IMR-90 (cell line): Measurements from ENCODE around the gene THOC6. TPM values are rescaled to one million over a fixed set of nuclear protein-coding genes. Genes with fewer than 3 reads are reported as not detected.
A peak's percentile ranks its signal among the peaks of the same experiment; 100 is the strongest.

Experiments
- ATAC-seq: fragments of 200-7000 bp; cut with Tn5 transposase; 2 replicates; pipeline ENCODE4 v1.9.1; 2020; ENCODE audit warnings: low read depth, mild to moderate bottlenecking, moderate library complexity
- BruUV-seq: library from RNA; stranded (reverse); fragments of 400-500 nt; replicated peaks from 2 replicates; lab custom pipeline; 2021; lab: Mats Ljungman, UMichigan
- CTCF ChIA-PET: fragments of 300-600 bp; formaldehyde crosslinking; extraction: SDS; loops from one replicate; lab custom pipeline; 2021; ENCODE audit warnings: antibody characterized with exemption; lab: Yijun Ruan, JAX
- POLR2A ChIA-PET: fragments of 300-600 bp; sonication (Branson Sonifier 250); formaldehyde crosslinking; loops from one replicate; lab custom pipeline; 2022; ENCODE audit warnings: antibody characterized with exemption; ENCODE audit not compliant: unreplicated experiment; lab: Charles Lee
- DNase-seq: peaks from one replicate; pipeline ENCODE4 v3.0.0; 2013
- H2AFZ ChIP-seq: replicated peaks from 2 replicates; pipeline ENCODE3; 2013; ENCODE audit warnings: low read length, mild to moderate bottlenecking; ENCODE audit not compliant: poor library complexity
- H2AK5ac ChIP-seq: 2 replicates; pipeline ENCODE4 v1.6.1; 2013; ENCODE audit warnings: low read depth, low read length, inconsistent platforms
- H2AK9ac ChIP-seq: replicated peaks from 2 replicates; pipeline ENCODE3; 2013; ENCODE audit warnings: mild to moderate bottlenecking, low read depth, low read length, moderate library complexity; ENCODE audit not compliant: poor library complexity
- H2BK120ac ChIP-seq: 2 replicates; pipeline ENCODE4 v1.6.1; 2013; ENCODE audit warnings: low read depth, low read length, inconsistent platforms
- H2BK15ac ChIP-seq: 3 replicates; pipeline ENCODE4 v1.6.1; 2013; ENCODE audit warnings: low read depth, low read length, inconsistent platforms
- H2BK20ac ChIP-seq: 2 replicates; pipeline ENCODE4 v1.6.1; 2013; ENCODE audit warnings: low read depth, mild to moderate bottlenecking, inconsistent platforms, low read length, moderate library complexity
- H2BK5ac ChIP-seq: 2 replicates; pipeline ENCODE4 v1.6.1; 2013; ENCODE audit warnings: mild to moderate bottlenecking, low read depth, low read length, inconsistent platforms; ENCODE audit not compliant: poor library complexity, severe bottlenecking
- H3K14ac ChIP-seq: replicated peaks from 2 replicates; pipeline ENCODE4 v1.6.1; 2013; ENCODE audit warnings: low read depth, low read length, inconsistent platforms
- H3K18ac ChIP-seq: 2 replicates; pipeline ENCODE4 v1.6.1; 2013; ENCODE audit warnings: low read depth, low read length, control low read depth
- H3K23ac ChIP-seq: 2 replicates; pipeline ENCODE4 v1.6.1; 2013; ENCODE audit warnings: low read depth, low read length, inconsistent platforms
- H3K27ac ChIP-seq: 2 replicates; pipeline ENCODE4 v1.5.1; 2013; ENCODE audit warnings: mild to moderate bottlenecking, control low read depth, low read length; ENCODE audit not compliant: insufficient read depth
- H3K27me3 ChIP-seq: 2 replicates; pipeline ENCODE4 v1.6.1; 2013; ENCODE audit warnings: low read length; ENCODE audit not compliant: control insufficient read depth, insufficient read depth
- H3K36me3 ChIP-seq: 2 replicates; pipeline ENCODE4 v1.6.1; 2013; ENCODE audit warnings: low read length, mixed read lengths; ENCODE audit not compliant: control insufficient read depth, insufficient read depth
- H3K4ac ChIP-seq: 2 replicates; pipeline ENCODE4 v1.6.1; 2013; ENCODE audit warnings: low read depth, low read length, inconsistent platforms
- H3K4me1 ChIP-seq: 2 replicates; pipeline ENCODE4 v1.6.1; 2013; ENCODE audit warnings: low read length, mixed read lengths; ENCODE audit not compliant: control insufficient read depth, insufficient read depth
- H3K4me2 ChIP-seq: 2 replicates; pipeline ENCODE4 v1.6.1; 2013; ENCODE audit warnings: low read depth, mild to moderate bottlenecking, control low read depth, low read length, moderate library complexity
- H3K4me3 ChIP-seq: 2 replicates; pipeline ENCODE4 v1.5.1; 2013; ENCODE audit warnings: low read depth, mild to moderate bottlenecking, control low read depth, low read length, moderate library complexity; ENCODE audit not compliant: insufficient read depth
- H3K56ac ChIP-seq: 2 replicates; pipeline ENCODE4 v1.6.1; 2013; ENCODE audit warnings: low read length, inconsistent platforms; ENCODE audit not compliant: insufficient read depth; ENCODE audit errors: extremely low read depth
- H3K79me1 ChIP-seq, 2 experiments: 2 replicates each; pipeline ENCODE4 v1.6.1; 2013; ENCODE audit warnings: low read length in 2 of 2, inconsistent platforms in 1 of 2, low read depth in 1 of 2
- H3K9ac ChIP-seq: 2 replicates; pipeline ENCODE4 v1.6.1; 2013; ENCODE audit warnings: low read depth, low read length, control low read depth
- H3K9me1 ChIP-seq: 2 replicates; pipeline ENCODE4 v1.6.1; 2013; ENCODE audit warnings: low read length, inconsistent platforms; ENCODE audit not compliant: insufficient read depth
- H3K9me3 ChIP-seq: 2 replicates; pipeline ENCODE4 v1.6.1; 2013; ENCODE audit warnings: low read length; ENCODE audit not compliant: control insufficient read depth, insufficient read depth
- H4K20me1 ChIP-seq: 2 replicates; pipeline ENCODE4 v1.6.1; 2013; ENCODE audit warnings: low read length, inconsistent platforms; ENCODE audit not compliant: insufficient read depth
- H4K5ac ChIP-seq: 2 replicates; pipeline ENCODE4 v1.6.1; 2013; ENCODE audit warnings: mild to moderate bottlenecking, low read depth, low read length, control low read depth
- H4K8ac ChIP-seq, 2 experiments: 2 replicates each; pipeline ENCODE4 v1.6.1; 2013; ENCODE audit warnings: low read depth in 2 of 2, low read length in 2 of 2, control low read depth in 1 of 2, inconsistent platforms in 1 of 2
- H4K91ac ChIP-seq: 2 replicates; pipeline ENCODE4 v1.6.1; 2013; ENCODE audit warnings: low read depth, low read length, inconsistent platforms; ENCODE audit not compliant: insufficient read depth
- CEBPB ChIP-seq: IDR thresholded peaks from 2 replicates; pipeline ENCODE4 v1.6.1; 2012; ENCODE audit warnings: low read depth, low read length, improper control_type of control experiment
- CHD1 ChIP-seq: IDR thresholded peaks from 2 replicates; pipeline ENCODE4 v1.6.1; 2012; ENCODE audit warnings: low read depth, low read length, improper control_type of control experiment
- MAFK ChIP-seq: IDR thresholded peaks from 2 replicates; pipeline ENCODE4 v1.6.1; 2012; ENCODE audit warnings: low read depth, low read length, improper control_type of control experiment
- MAZ ChIP-seq: IDR thresholded peaks from 2 replicates; pipeline ENCODE4 v1.6.1; 2012; ENCODE audit warnings: low read depth, mild to moderate bottlenecking, low read length, improper control_type of control experiment, moderate library complexity, borderline replicate concordance
- MXI1 ChIP-seq: IDR thresholded peaks from 2 replicates; pipeline ENCODE4 v1.6.1; 2012; ENCODE audit warnings: low read depth, mild to moderate bottlenecking, low read length, moderate library complexity, borderline replicate concordance
- NFE2L2 ChIP-seq: fragments of 150-350 bp; IDR thresholded peaks from 2 replicates; pipeline ENCODE4 v1.6.1; 2016; ENCODE audit warnings: low read depth, mild to moderate bottlenecking, low read length
- POLR2A ChIP-seq: IDR thresholded peaks from 2 replicates; pipeline ENCODE4 v1.6.1; 2012; ENCODE audit warnings: mild to moderate bottlenecking, low read depth, low read length
- RAD21 ChIP-seq: IDR thresholded peaks from 2 replicates; pipeline ENCODE4 v1.6.1; 2012; ENCODE audit warnings: low read length, improper control_type of control experiment
- RCOR1 ChIP-seq: IDR thresholded peaks from 2 replicates; pipeline ENCODE4 v1.6.1; 2012; ENCODE audit warnings: mild to moderate bottlenecking, low read length, improper control_type of control experiment; ENCODE audit not compliant: insufficient replicate concordance
- RFX5 ChIP-seq: IDR thresholded peaks from 2 replicates; pipeline ENCODE4 v1.8.0; 2012; ENCODE audit warnings: low read depth, mild to moderate bottlenecking, low read length, moderate library complexity
- SMC3 ChIP-seq: fragments of 150-350 bp; IDR thresholded peaks from 2 replicates; pipeline ENCODE4 v1.6.1; 2016; ENCODE audit warnings: low read depth, mild to moderate bottlenecking, antibody characterized with exemption, low read length, moderate library complexity
- WGBS, 2 experiments: methylation state at CpG; one replicate each; pipeline versions ENCODE4 v1.1.5 to v1.1.7; 2013; ENCODE audit warnings: missing lambda C conversion rate in 2 of 2; ENCODE audit not compliant: insufficient read length in 1 of 2; ENCODE audit errors: extremely low coverage in 2 of 2; 5-methylcytosine and 5-hydroxymethylcytosine counted together
- dilution Hi-C: fragments of 300-500 bp; cut with HindIII; formaldehyde crosslinking; loops from one replicate; pipeline ENCODE4 v1.14.3; 2018; ENCODE audit warnings: low sequenced_read_pairs; ENCODE audit not compliant: unreplicated experiment
- in situ Hi-C: fragments of 300-500 bp; cut with MboI; formaldehyde crosslinking; loops from 3 replicates; pipeline ENCODE4 v1.14.3; 2019; ENCODE audit warnings: low sequenced_read_pairs, inconsistent platforms, mixed read lengths
- intact Hi-C: fragments of 100-400 bp; cut with micrococcal nuclease; formaldehyde crosslinking; loops from 2 replicates; pipeline ENCODE4 v1.10.0; 2022
- polyA plus RNA-seq, 3 experiments: library from polyadenylated mRNA; depleted of rRNA; stranded (reverse); fragments of >200 nt; gene quantifications; 2 replicates each; pipeline ENCODE4 v1.2.3, GENCODE V29; 2012; ENCODE audit warnings: low replicate concordance in 1 of 3
- total RNA-seq: library from RNA; depleted of rRNA; stranded (reverse); fragments of >200 nt; gene quantifications from 2 replicates; pipeline ENCODE4 v1.2.3, GENCODE V29; 2012
- TF ChIP-seq, protein P1 (sequence below): fragments of 150-350 bp; IDR thresholded peaks from 2 replicates; pipeline ENCODE4 v1.6.1; 2016; ENCODE audit warnings: low read depth, mild to moderate bottlenecking, low read length, moderate library complexity, borderline replicate concordance
- TF ChIP-seq, protein P2 (sequence below): conservative IDR thresholded peaks from 2 replicates; pipeline ENCODE4 v1.5.1; 2012; ENCODE audit warnings: mild to moderate bottlenecking, low read depth, low read length, improper control_type of control experiment

Gene THOC6
- total and polyA plus RNA-seq, 2 of the 4 experiments (the other 2 are of a cell fraction) = 16.8 to 23.1 TPM

- peak overlapping the region; percentile 87 for H3K23ac ChIP-seq
- DNase-seq (peak; percentile 81), ATAC-seq (peak; percentile 99)
- WGBS, 2 experiments = 0% methylated on average over 48 of the region's 67 CpGs; no CpG with 5 or more reads in 1 of the 2 experiments
- H2BK5ac ChIP-seq = peak overlapping the region; percentile 84
- no peaks in the 10 kb centered on the region; the same call in 1 of the 2 replicates for H3K27me3 ChIP-seq
- H2BK120ac ChIP-seq = peak overlapping the region; percentile 66; the same call in 1 of the 2 replicates
- CTCF ChIA-PET = interaction anchor here (0.6 to 2.2 kb wide), 9 partner anchors 11 to 112 kb away, joined by 3 to 9 read pairs (median 4); partner anchors contain the start of gene ZNF213
- peak overlapping the region; percentile 71 for H3K4me2 ChIP-seq
- H2BK15ac ChIP-seq = peak overlapping the region; percentile 90; the same call in 1 of the 3 replicates
- no peaks in the 10 kb centered on the region for H3K9me3 ChIP-seq
- no peaks in the 10 kb centered on the region for H3K36me3 ChIP-seq
- peak overlapping the region; percentile 97 for H3K14ac ChIP-seq
- H3K4me3 ChIP-seq = peak overlapping the region; percentile 75
- no peaks in the 10 kb centered on the region; the same call in 1 of the 2 replicates for H4K20me1 ChIP-seq
- no peak overlapping the region for H3K56ac ChIP-seq
- H3K4ac ChIP-seq = peak overlapping the region; percentile 93
- peak overlapping the region; percentile 93 for H4K5ac ChIP-seq
- peaks cover 0 to 16% of the 10 kb centered on the region in 2 experiments; a peak in 1 of 4 replicates for H3K79me1 ChIP-seq
- H4K91ac ChIP-seq = peak overlapping the region; percentile 65
- peak overlapping the region; percentile 100 for H2AFZ ChIP-seq
- H2BK20ac ChIP-seq = no peak overlapping the region
- H3K9ac ChIP-seq = peak overlapping the region; percentile 71
- in situ Hi-C loops = no loop called here
- H3K18ac ChIP-seq = peak overlapping the region; percentile 82
- POLR2A ChIA-PET = interaction anchor here (0.9 kb wide), 1 partner anchor 39 kb away, joined by 12 read pairs; the partner anchor contains the start of gene TNFRSF12A
- peak overlapping the region; percentile 96 to 100 for H4K8ac ChIP-seq
- intact Hi-C loops = loop anchor here (1.0 to 2.0 kb wide), 4 partner anchors 48 to 107 kb away; no protein-coding TSS in a partner anchor
- H3K9me1 ChIP-seq = peaks cover 6% of the 10 kb centered on the region
- peak overlapping the region; percentile 89 for H3K27ac ChIP-seq
- peaks cover 5% of the 10 kb centered on the region for H3K4me1 ChIP-seq
- peak overlapping the region; percentile 74 for H2AK5ac ChIP-seq
- dilution Hi-C loops = no loop called here
- H2AK9ac ChIP-seq = peak overlapping the region; percentile 21
- no TSS peak for BruUV-seq
- TF ChIP-seq MAZ = peak; percentile 98
- TF ChIP-seq, protein P1, sequence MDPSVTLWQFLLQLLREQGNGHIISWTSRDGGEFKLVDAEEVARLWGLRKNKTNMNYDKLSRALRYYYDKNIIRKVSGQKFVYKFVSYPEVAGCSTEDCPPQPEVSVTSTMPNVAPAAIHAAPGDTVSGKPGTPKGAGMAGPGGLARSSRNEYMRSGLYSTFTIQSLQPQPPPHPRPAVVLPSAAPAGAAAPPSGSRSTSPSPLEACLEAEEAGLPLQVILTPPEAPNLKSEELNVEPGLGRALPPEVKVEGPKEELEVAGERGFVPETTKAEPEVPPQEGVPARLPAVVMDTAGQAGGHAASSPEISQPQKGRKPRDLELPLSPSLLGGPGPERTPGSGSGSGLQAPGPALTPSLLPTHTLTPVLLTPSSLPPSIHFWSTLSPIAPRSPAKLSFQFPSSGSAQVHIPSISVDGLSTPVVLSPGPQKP = no peak
- 0 out of 2 replicates have a peak, but pooled peaks have one; percentile 56 for TF ChIP-seq CHD1
- TF ChIP-seq, protein P2, sequence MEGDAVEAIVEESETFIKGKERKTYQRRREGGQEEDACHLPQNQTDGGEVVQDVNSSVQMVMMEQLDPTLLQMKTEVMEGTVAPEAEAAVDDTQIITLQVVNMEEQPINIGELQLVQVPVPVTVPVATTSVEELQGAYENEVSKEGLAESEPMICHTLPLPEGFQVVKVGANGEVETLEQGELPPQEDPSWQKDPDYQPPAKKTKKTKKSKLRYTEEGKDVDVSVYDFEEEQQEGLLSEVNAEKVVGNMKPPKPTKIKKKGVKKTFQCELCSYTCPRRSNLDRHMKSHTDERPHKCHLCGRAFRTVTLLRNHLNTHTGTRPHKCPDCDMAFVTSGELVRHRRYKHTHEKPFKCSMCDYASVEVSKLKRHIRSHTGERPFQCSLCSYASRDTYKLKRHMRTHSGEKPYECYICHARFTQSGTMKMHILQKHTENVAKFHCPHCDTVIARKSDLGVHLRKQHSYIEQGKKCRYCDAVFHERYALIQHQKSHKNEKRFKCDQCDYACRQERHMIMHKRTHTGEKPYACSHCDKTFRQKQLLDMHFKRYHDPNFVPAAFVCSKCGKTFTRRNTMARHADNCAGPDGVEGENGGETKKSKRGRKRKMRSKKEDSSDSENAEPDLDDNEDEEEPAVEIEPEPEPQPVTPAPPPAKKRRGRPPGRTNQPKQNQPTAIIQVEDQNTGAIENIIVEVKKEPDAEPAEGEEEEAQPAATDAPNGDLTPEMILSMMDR = peak; percentile 94
- TF ChIP-seq SMC3 = peak; percentile 84
- TF ChIP-seq CEBPB = no peak
- no peak for TF ChIP-seq MAFK
- peak; percentile 86 for TF ChIP-seq RAD21
- no peak for TF ChIP-seq RCOR1
- TF ChIP-seq NFE2L2 = no peak
- peak; percentile 39; the same call in 1 of the 2 replicates for TF ChIP-seq POLR2A
- TF ChIP-seq MXI1 = 0 out of 2 replicates have a peak, but pooled peaks have one; percentile 45
- no peak for TF ChIP-seq RFX5
Observed at GRCh38 chr16:3059041-3059722, 35.3 kb downstream of the THOC6 start.
